HG02798 (cell line): Measurements from ENCODE around the gene WNT1.
A peak's percentile ranks its signal among the peaks of the same experiment; 100 is the strongest.

Experiments
- ATAC-seq: cut with Tn5 transposase; IDR thresholded peaks from one replicate; pipeline ENCODE4 v1.9.1; 2021; ENCODE audit warnings: mild to moderate bottlenecking; ENCODE audit not compliant: unreplicated experiment, poor library complexity

The WNT1 gene

DNA sequence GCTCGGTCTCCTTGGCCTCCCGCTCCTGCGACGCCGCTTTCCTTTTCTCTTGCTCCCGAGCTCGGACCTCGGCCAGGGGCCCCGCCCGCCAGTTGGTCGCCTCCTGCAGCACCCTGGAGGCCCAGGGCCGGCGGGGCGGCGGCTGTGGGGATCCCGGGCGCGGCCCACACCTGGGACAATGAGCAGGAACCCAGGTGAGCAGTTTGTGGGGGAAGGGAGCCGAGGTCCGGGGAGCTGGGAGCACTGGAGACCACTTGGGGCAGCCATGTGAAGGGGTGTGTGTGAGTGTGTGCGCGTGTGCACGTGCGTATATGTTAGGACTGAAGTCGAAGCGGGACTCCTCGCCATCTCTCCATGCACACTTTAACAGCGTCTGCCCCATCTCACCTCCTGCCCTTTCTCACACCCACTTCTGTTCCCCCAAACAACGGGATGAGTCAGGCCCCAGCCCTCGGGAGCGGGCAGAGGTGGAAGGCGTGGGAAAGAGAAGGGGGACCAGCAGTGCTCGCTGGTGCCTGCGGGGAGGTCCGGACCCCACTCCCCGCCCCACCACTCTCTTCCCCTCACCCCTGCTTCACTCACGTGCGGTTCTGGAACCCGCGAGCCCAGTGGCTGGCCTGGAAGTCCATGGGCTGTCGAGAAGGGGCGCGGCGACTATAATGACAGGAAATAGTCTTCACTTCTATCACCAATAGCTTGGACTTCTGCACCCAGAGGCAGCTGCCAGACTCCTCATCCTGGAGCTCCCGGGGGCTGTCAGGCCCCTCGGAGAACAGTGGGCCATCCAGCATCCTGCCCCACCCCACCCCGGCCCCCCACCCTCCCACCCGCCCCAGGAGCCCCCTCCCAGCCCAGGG, 20.6 kb downstream of the WNT1 start:
- ATAC-seq: peak; percentile 11

DNA sequence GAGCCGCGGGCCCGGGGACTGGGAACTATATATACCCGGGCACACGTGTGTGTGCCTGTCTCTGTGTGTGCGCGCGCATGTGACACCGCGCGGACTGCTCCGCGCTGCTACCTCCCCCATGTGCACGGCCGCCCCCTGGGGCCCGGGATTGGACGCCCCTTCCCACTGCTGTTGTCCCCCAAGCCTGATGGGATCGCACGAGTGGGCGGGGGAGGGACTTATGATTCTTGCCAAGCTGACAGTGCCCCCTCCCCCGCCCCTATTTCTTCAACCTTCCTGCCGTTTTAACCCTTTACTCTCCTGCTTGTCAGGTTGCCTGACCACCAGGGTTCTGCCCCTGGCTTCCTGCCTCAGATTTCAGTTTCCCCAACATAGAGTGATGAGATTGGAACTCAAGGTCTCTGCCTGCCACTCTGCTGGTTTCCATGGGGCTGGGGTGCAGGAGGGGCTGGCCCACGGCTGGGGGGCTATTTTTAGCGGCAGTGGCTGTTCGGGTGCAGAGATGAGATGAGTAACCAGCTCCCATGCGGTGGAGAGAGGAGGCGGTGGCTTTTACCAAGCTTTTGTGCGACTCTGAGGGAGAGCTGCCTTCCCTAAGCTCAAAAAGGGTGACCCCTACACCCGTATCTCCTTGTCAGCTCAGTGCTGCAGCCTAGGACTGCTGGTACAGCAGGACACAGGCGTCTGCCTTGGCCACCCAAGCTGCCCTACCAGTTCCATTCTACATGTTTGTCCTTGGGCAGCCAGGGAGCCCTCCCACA, 21.4 kb downstream of the WNT1 start, which contains the start of gene DDN:
Gene DDN (minus strand): TSS at position 5 of the 761 bp plus-strand sequence. CDS start 88 bp downstream, outside the sequence.
- ATAC-seq: peak; percentile 33

DNA sequence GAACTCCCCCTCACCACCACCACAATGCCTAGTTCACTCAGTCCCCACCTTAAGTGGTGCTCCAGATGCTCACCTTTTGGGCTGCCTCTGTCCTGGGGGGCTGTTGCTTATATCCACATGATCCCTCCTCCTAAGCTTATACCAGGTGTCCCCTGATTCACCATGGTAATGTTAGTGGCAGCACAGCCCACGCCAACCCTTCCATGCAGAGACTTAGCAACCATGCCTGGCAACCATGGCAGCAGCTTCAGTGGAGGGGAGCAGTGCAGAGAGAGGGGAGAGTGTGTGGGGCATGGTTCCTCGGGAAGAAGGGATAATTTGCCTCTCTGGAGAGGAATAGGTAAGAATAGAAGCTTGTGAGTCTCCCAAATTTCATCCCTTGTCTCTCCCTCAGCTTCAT, 22.2 kb downstream of the WNT1 start:
- no peak for ATAC-seq

DNA sequence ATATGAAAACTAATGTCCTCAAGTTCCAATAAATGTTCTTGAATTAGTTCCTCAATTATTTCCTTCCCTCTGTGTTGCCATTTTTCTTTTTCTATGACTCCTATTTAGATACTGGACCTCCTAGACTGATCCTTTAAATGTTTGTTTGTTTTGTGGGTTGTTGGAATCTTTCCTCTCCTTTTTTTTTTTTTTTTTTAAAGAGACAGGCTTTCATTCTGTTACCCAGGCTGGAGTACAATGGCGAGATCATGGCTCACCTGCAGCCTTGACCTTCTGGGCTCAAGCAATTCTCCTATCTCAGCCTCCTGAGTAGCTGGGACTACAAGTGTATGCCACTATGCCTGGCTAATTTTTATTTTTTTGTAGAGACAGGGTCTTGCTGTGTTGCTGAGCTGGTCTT, 30.8 kb downstream of the WNT1 start:
- no peak for ATAC-seq

DNA sequence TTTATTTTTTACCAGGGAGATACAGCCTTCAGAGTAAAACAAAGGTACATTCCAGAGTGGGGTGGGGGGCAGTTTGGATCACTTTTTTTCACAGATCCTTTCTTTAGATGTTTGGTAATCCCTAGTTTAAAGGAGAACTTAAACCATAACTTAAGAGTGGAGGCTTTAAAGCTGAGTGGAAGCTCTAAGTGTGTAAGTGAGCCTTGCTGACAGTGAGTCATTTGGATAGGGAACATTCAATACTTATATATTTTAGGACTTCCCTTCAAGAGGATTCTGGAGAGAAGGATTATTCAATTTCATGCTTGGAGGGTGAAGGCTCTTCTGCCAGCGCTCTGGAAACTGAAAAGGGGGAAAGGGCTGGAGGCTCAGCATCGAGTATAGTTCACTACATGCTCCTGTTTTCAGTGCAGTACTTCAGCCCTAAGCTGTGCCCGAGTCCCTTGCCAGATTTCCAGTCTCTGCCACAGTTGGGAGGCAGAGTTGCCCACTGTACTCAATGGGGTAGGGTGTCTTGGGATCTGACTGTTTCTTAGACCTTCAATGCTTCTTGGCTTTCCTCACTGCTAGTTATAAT, 32.1 kb downstream of the WNT1 start:
- no peak for ATAC-seq

DNA sequence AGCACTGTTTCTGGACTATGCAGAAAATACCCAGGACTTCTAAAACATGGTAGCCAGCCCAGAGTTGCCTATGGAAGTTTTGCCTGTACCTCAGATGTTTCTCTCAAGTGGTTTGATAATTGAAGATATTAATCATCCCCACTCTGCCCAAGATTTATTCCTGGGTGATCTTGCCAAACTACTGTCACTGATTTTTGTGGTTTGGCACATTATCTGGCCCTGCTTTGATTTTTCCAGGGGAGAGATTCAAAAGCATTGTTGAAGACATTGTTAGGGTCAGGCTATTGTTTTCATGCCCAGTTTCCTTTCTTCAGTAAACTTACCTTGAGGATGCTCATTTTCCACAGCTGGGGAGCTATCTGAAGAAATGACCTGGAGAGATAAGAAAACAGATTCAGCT, 34.6 kb downstream of the WNT1 start:
- no peak for ATAC-seq

DNA sequence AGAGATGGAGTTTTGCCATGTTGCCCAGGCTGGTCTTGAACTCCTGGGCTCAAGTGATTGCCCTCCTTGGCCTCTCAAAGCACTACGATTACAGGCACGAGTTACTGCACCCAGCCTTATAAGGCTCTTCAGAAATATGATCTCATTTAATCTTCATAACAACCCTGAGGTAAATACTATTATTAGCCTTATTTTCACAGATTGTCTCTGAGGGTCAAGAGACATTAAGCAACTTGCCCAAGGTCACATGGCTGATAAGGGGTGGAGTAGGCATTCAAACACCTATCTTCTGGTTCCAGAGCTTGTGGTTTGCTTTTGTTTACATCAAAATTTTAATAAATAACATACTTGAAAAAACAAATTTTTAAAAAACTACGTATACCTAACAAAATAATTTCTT, 35.3 kb downstream of the WNT1 start:
- ATAC-seq: no peak

DNA sequence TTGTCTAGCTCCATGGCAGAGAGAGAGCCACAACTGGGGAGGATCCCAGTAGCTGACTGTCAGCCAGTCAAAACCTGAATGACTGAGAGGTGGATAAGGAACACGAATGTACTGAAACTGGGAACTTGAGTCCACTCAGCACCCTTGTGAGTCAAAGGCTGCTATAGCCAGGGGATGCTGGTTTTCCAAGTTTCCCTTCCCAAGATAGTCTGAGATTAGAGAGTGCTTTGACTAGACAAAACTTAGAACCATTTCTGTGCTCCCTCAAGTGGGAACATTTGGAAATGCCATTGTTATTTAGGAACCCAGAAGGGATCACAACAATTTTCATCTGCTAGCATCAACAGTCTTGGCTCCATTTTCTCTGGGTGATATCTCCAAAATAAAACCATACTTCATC, 36.4 kb downstream of the WNT1 start:
- no peak for ATAC-seq

DNA sequence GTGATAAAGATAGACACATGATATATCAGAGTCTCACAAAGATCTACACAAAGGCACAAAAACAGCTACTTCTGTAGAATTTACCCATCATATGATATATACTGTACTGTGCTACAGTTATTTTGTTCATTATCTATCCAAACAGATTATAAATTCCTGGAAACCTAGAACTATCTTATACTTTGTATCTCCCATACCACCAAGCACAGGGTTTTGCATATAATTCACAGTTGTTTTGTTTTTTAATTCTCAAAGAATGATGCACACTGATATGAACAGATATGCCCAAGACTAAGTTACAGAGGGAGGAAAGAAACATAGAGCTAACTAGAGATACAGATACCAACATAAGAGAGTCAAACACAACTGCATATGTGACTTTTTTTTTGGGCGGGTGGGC, 37.1 kb downstream of the WNT1 start:
- no peak for ATAC-seq

DNA sequence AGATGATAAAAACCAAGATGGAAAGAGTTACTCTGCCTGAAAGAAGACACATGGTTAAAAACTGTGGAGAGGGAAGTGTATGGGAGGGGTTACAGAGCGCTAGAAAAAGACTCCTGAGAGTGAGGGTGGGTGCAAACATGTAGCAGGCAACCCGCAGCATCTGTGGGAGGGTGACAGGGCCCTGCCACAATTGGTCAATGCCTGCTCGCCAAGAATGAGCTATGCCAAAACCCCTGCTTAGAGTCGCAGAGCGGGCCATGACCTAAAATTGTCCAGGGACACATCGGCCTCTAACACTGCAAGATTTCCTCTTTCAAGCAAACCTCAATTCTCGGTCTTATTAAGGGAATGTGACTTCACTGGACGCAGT, 39.8 kb downstream of the WNT1 start:
- ATAC-seq: peak; percentile 18

DNA sequence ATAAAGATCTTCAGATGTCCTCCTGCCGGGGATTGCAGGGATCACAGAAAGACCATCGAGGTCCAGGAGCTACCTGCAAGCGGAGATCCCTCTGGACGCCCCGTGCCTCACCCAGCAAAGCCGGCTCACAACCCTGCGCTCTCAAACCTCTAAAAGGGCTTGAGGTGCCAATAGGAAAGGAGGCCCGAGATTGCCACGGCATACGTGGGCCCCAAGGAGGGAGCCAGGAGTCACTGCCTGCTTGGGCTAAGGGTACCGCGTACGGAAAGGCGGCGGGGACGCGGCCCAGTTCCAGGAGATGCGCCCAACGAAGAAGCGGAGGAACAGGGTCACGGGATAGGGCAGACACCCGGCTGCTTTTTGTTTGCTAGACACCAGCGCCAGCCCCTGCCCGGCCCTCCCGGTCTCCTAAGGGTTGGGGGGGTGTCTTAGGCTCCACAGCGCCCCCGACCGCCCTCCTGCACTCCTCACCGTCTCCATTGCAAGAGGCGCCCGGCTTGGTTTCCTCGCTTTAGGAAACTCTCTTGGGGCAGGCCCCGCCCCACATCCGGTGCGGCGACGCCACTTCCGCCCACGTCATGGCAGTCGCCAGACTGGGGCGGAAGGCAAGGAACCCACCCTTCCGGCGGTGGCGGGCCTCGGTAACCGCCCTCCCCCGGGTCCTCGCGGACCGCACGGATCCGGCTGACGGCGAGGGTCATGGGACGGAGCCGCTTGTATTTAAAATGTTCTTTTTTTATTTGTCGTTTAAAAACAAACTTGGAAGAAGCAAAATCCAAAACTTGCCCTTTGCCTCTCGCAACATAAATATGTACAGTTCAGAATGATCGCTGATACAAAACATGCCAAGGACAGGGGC, 40.4 kb downstream of the WNT1 start, which contains the start of gene PRKAG1:
Gene PRKAG1 (minus strand): TSS at position 516 of the 859 bp plus-strand sequence. CDS start 36 bp downstream, at position 480.
- peak; percentile 95 for ATAC-seq

DNA sequence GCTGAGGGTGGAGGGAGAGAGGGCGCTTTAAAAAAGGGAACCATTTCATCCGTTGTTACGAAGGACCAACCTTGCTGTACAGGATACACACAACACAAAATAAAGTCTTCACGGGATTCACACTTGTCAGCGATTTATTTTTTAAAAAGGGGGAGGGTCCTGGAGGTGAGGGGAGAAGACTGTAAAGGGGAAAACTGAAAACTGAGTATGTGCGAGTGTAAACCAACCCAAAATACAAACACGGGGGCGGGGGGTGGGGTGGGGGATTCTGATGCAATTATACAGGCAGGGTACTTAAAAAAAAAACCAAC, 41.0 kb downstream of the WNT1 start:
- ATAC-seq: no peak

DNA sequence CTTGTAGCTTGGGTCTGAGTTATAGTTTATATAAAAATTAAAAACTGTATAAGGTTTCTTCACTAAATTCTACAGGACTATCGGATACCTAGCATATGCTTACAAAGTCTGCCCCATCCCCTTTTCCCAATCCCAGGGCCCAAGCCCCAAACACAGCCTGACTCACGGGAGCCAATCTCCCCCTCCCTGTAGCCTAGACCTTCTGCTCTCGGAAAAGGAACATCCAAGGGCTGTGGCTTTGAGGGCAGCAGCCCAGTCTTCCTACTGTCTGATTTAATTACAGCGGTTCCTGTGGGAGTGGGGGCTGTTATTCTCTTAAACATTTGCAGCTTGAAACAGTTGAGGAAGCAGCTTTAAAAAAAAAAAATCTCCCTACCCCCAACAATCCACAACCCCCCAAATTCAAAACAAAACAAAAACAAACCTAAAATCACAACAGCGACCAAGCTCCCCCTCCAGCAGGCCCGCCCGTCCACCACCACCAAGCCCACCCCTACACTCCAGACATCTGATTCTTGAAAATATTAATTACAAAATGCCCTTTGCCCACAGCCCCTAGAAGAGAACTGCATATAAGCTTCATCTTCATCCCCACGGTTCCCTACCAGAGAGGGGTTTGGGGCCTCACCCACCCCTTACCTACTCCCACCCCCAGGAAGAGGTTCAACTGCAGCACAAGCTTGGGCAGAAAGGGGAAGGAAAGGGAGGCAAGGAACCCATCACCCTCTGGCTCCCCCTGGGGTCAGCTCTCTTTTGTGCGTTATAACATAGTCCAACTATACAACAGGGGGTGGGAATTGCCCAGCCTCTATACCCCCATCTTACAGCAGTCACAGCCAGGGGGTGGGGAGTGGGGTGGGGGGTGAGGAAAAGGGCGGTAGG, 41.6 kb downstream of the WNT1 start:
- ATAC-seq: no peak

DNA sequence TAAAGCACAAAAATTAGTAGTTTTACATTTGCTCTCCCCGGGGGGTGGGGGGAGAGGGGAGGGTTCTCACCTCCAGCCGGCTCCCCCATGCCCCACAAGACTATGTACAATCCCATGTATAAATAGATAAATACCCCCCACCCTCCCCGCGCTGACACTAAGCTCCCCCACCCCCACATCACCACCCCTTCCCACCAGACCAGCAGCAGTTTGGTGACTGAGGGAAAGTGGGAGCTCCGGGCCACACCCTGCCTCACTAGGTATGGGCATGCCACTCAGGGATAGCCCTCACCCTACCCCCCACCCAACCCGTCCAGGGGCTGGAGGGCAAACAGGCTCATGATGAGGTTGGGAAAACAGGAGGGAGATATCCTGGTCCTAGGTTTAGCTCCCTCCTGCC, 42.3 kb downstream of the WNT1 start:
- no peak for ATAC-seq

DNA sequence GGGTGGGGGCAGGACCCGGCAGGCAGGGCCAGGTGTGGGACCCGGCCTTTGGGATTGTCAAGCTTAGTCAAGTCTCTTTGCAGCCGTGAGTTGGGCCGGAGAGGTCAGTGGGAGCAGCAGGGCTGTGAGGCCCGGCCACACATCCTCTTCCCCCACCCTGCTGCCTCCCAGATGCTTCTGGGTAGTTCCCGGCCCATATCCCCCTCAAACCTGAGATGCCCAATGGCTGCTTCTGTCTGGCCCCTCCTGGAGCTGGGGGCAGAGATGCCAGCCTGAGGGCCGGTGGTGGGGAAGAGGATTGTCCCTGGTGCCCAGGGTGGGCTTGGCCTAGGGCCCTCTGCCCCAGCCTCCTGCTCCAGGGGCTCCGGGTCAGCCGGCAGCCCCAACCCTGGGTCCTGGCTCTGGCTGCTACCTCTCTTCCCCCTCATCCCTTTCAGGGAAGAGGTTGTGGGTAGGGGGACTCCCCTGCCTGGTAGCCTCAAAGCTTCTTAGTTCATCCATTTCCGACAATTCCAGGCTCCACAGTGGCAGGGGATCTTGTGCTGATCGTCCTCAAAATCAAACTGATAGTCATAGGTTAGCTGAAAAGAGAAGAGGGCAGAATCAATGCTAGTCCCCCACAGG, 43.3 kb downstream of the WNT1 start:
- no peak for ATAC-seq

DNA sequence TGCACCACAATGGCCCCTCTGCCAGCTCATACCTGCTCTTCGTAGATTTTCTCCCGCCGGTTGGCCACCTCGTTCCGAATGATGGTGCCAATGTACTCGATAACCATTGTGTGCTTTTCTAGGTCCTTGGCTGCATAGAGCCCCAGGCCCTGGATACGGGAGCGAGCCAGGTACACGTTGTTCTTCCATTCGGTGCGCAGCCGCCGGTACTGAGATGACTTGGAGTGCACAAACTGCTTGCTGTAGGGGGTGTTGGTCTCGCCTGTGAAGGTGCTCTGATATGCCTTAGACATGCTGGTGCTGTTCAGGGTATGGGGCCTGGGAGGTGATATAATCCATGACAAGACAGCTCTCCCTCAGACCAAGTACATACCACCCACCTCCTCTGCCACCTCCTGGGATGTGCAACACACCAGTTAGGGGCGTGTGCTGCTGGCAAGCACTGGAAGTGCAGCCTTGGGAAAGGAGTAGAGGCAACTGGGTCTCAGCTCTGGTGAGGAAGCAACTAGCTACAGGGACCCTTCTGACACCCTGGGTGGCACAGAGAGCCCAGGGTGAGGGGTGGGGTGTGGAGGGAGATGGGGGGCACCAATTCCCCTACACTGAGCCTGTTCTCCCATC, 44.5 kb downstream of the WNT1 start:
- no peak for ATAC-seq

DNA sequence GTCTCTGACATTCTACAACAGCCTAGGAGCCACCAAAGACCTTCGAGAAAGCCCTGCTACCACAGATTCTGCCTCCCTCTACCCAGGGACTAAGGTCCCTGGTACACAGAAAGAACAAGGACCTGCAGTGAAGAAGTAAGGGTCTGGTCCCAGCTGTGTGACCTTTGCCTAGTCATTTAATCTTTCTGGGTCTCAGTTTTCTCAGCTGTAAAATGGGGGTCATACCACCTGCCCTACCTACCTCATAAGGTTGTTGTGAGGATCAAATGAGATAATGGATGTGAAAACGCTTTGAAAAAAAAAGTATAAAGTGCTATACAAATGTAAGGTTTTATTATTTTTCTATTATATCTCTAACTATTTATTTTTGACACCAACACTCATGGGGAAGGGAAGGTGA, 45.7 kb downstream of the WNT1 start:
- ATAC-seq: no peak

DNA sequence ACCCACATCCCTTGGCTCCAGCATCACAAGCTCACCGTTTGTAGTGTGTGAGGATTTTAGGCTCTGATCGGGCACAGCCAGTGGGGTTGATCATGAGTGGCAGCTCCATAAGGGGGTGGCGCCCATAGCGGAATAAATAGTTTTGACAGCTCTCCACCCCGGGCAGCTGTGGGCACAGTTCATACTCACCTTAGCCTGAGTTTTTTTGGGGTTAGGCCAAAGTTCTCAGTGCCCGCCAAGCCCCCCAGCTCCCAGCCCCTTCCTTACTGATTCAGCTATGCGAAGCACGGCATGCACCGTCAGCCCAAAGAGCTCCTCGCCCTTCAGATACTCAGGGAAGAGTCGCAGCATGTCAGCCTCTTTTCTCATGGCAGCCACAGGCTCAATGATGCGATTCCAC, 46.4 kb downstream of the WNT1 start:
- ATAC-seq: no peak

DNA sequence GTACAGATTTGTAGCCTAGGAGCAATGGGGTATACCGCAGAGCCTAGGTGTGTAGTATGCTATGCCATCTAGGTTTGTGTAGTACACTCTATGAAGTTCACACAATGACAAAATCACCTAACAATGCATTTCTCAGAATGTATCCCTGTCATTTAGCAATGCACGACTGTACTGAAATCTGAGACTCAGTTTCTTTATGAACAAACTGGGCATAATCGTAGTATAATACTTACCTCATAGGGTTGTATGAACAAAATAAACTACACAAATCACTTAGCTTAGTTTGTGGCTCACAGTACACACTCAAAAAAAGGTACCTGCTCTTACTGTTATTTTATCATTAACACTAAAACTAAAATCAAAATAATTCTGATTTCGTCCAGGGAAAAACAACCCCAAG, 47.3 kb downstream of the WNT1 start:
- ATAC-seq: no peak
